Trophoblast cell (in vitro differentiated cells and primary cell): ENCODE measurements around the gene SFXN5.

Source experiments
- DNase-seq, 2 donors: peaks; one replicate each; pipeline ENCODE4 v3.0.0-alpha.2; 2016
- H2AFZ ChIP-seq: 2 replicates; pipeline ENCODE4 v1.6.1; 2013; ENCODE audit warnings: low read length, moderate library complexity, mild to moderate bottlenecking; ENCODE audit not compliant: insufficient read depth, poor library complexity
- H2AK5ac ChIP-seq: 2 replicates; pipeline ENCODE4 v1.6.1; 2013; ENCODE audit warnings: mild to moderate bottlenecking, low read length
- H2BK120ac ChIP-seq: 2 replicates; pipeline ENCODE4 v1.6.1; 2013; ENCODE audit warnings: low read length, mild to moderate bottlenecking, moderate library complexity; ENCODE audit not compliant: insufficient read depth, poor library complexity
- H2BK12ac ChIP-seq: 2 replicates; pipeline ENCODE4 v1.6.1; 2013; ENCODE audit warnings: mild to moderate bottlenecking, low read length, moderate library complexity
- H2BK5ac ChIP-seq: 2 replicates; pipeline ENCODE4 v1.6.1; 2013; ENCODE audit warnings: low read length, low read depth, moderate library complexity, mild to moderate bottlenecking; ENCODE audit not compliant: poor library complexity
- H3K14ac ChIP-seq: 2 replicates; pipeline ENCODE4 v1.6.1; 2013; ENCODE audit warnings: mild to moderate bottlenecking, low read length
- H3K18ac ChIP-seq: 2 replicates; pipeline ENCODE4 v1.6.1; 2013; ENCODE audit warnings: mild to moderate bottlenecking, low read length
- H3K23ac ChIP-seq: 2 replicates; pipeline ENCODE4 v1.6.1; 2013; ENCODE audit warnings: low read length
- H3K27ac ChIP-seq: 2 replicates; pipeline ENCODE4 v1.5.1; 2013; ENCODE audit warnings: low read depth, mild to moderate bottlenecking, inconsistent platforms, low read length, moderate library complexity
- H3K27me3 ChIP-seq: 2 replicates; pipeline ENCODE4 v1.6.1; 2013; ENCODE audit warnings: inconsistent platforms, mild to moderate bottlenecking, low read length, moderate library complexity; ENCODE audit not compliant: insufficient read depth
- H3K36me3 ChIP-seq, 2 experiments: 1 replicate in 1 of 2; 2 replicates in 1 of 2; pipeline ENCODE4 v1.6.1; 2013; ENCODE audit warnings: low read length in 2 of 2, mild to moderate bottlenecking in 2 of 2, moderate library complexity in 1 of 2; ENCODE audit not compliant: insufficient read depth in 2 of 2, control insufficient read depth in 1 of 2
- H3K4ac ChIP-seq: 2 replicates; pipeline ENCODE4 v1.6.1; 2013; ENCODE audit warnings: low read depth, mild to moderate bottlenecking, low read length, moderate library complexity
- H3K4me1 ChIP-seq, 2 experiments: 1 replicate in 1 of 2; 2 replicates in 1 of 2; pipeline ENCODE4 v1.6.1; 2013; ENCODE audit warnings: low read length in 2 of 2, mild to moderate bottlenecking in 2 of 2, moderate library complexity in 1 of 2; ENCODE audit not compliant: insufficient read depth in 2 of 2, control insufficient read depth in 1 of 2
- H3K4me2 ChIP-seq: 2 replicates; pipeline ENCODE4 v1.6.1; 2013; ENCODE audit warnings: inconsistent platforms, mild to moderate bottlenecking, low read length, moderate library complexity
- H3K4me3 ChIP-seq: 2 replicates; pipeline ENCODE4 v1.5.1; 2013; ENCODE audit warnings: mild to moderate bottlenecking, low read depth, low read length, inconsistent platforms
- H3K79me1 ChIP-seq: one replicate; pipeline ENCODE4 v1.6.1; 2013; ENCODE audit warnings: low read length
- H3K79me2 ChIP-seq: 2 replicates; pipeline ENCODE4 v1.6.1; 2013; ENCODE audit warnings: low read length, mild to moderate bottlenecking; ENCODE audit not compliant: control insufficient read depth, insufficient read depth, poor library complexity
- H3K9ac ChIP-seq: 2 replicates; pipeline ENCODE4 v1.6.1; 2013; ENCODE audit warnings: mild to moderate bottlenecking, low read length
- H3K9me3 ChIP-seq: 2 replicates; pipeline ENCODE4 v1.6.1; 2013; ENCODE audit warnings: low read depth, mild to moderate bottlenecking, control low read depth, inconsistent platforms, low read length; ENCODE audit not compliant: insufficient read depth
- H4K12ac ChIP-seq: 2 replicates; pipeline ENCODE4 v1.6.1; 2013; ENCODE audit warnings: low read depth, mild to moderate bottlenecking, low read length, moderate library complexity
- H4K8ac ChIP-seq: 2 replicates; pipeline ENCODE4 v1.6.1; 2013; ENCODE audit warnings: low read depth, mild to moderate bottlenecking, low read length, moderate library complexity
- H4K91ac ChIP-seq: one replicate; pipeline ENCODE4 v1.6.1; 2013; ENCODE audit warnings: low read depth, mild to moderate bottlenecking, low read length, moderate library complexity
- WGBS: extraction: QIAGEN DNeasy Blood & Tissue Kit; methylation state at CpG from one replicate; pipeline ENCODE4 v1.1.7; 2013; ENCODE audit warnings: missing lambda C conversion rate; ENCODE audit not compliant: insufficient read length, insufficient coverage; ENCODE audit errors: extremely low coverage; 5-methylcytosine and 5-hydroxymethylcytosine counted together

SFXN5 gene

DNA sequence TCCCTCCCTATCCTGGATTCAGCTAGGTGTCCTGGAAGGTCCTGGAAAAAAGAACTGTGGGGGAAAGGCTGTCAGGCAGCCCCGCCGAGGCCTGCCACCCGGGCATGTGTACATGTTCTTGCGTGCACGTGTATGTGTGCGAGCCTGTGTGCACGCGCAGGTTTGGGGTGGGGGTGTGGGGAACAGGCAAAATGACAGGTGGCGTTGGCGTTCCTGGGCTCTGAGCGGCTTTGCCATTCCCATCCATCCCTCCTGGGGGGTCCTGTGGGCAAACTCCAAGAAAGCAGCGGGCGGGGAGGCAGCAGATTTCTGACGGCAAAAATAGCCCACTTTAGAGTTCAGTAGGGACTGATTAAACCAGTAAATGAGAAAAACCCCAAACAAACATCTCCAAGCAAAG is 118.6 kb downstream of the SFXN5 start:
- no CpG with 5 or more reads among the region's 14 CpGs for WGBS
- Histone ChIP-seq H3K27me3 (no peaks in the 10 kb centered on the region), H4K8ac (no peak overlapping the region), H2AK5ac (no peak overlapping the region), H3K27ac (no peak overlapping the region), H3K14ac (no peak overlapping the region), H4K91ac (no peak overlapping the region), H3K4me3 (peak overlapping the region; percentile 31), H3K9ac (no peak overlapping the region), H3K36me3 (no peaks in the 10 kb centered on the region), H3K9me3 (no peaks in the 10 kb centered on the region), H2AFZ (no peak overlapping the region), H2BK5ac (no peak overlapping the region), H3K4me1 (peaks cover 11 to 19% of the 10 kb centered on the region in 2 experiments), H3K18ac (no peak overlapping the region), H3K79me1 (no peaks in the 10 kb centered on the region), H3K79me2 (no peaks in the 10 kb centered on the region), H4K12ac (no peak overlapping the region), H2BK120ac (no peak overlapping the region), H3K4me2 (no peak overlapping the region), H3K4ac (no peak overlapping the region), H3K23ac (no peak overlapping the region), H2BK12ac (no peak overlapping the region)
- no peak for DNase-seq

DNA sequence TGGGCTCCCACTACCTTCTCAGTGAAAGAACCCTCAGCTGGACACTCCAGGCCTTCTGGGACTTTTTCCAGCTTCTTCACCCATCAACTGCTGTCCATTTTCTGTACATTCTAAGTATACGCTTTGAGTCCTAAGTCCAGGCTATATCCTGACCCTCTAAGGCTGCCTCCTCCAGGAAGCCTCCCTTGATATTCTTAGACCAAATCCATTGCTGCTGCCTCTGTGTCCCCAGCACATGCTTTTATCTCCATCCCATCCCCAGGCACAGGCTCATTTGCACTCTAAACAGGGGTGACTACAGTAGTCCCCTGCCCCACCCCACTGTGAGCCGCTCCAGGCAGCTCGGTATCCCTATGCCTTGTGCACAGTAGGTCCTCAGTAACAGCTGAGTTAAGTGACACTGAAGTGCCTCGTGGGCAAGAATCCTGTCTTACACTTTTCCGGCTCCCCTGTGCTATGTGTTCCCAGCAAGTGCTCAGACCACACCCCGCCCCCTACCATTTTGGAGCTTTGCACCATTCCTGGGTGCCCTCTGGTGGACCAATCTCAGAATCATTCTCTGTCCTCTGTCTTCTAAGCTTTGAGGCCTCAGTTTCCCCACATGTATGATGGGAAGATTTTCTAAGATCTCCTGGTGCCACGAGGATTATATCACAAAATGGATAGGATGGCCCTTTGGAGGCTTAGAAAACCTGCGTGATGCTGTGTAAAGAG is 119.2 kb downstream of the SFXN5 start:
- Histone ChIP-seq H3K14ac (no peak overlapping the region), H2AFZ (no peak overlapping the region), H4K8ac (no peak overlapping the region)

DNA sequence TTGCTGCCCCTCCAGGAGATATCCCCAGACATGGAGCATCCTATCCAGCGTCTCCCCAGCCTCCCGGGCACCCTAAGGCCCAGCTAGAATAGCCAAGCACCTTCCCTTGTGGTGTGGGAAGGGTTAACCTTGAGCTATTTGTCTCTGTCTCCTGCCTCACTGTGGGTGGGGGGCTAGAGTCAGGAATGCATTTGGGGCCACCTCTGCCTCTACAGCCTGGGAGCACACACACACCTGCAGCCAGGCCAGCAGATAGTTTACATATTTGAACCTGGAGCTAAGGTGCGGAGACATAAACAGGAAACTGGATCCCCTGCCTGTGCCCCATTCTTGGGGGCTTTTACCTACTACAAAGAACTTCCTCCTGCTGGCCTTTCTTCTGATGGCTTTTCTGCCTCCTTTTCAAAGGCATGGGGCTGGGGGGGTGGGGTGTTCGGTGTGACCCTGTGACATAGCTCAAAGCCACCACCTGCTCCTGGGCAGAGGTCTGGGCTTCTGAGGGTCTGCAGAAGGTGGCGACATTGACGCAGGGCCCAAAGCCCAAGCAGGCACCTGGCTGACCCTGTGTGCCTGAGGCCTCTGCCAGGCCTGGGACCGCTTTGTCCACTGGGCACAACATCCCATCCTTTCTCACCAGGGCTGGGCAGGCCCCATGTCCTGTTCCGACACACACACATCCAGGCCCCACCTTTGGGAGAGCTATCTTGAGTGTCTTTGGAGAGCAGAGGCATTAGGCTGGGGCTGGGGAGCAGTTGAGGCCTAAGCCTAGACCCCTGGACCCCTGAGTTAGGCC is 120.0 kb downstream of the SFXN5 start:
- Histone ChIP-seq H2AFZ (no peak overlapping the region), H3K27me3 (no peaks in the 10 kb centered on the region), H4K12ac (no peak overlapping the region), H3K79me1 (no peaks in the 10 kb centered on the region), H3K9ac (no peak overlapping the region), H3K9me3 (peaks cover 1% of the 10 kb centered on the region), H3K4me2 (no peak overlapping the region), H2BK120ac (no peak overlapping the region), H3K36me3 (no peaks in the 10 kb centered on the region), H3K4ac (no peak overlapping the region), H2AK5ac (no peak overlapping the region), H3K18ac (no peak overlapping the region), H4K91ac (no peak overlapping the region), H3K27ac (no peak overlapping the region), H3K4me3 (no peak overlapping the region), H2BK5ac (no peak overlapping the region), H3K23ac (no peak overlapping the region), H3K79me2 (no peaks in the 10 kb centered on the region), H3K4me1 (peaks cover 11 to 19% of the 10 kb centered on the region in 2 experiments), H3K14ac (no peak overlapping the region), H4K8ac (no peak overlapping the region), H2BK12ac (no peak overlapping the region)
- WGBS = no CpG with 5 or more reads among the region's 8 CpGs
- DNase-seq = no peak

More for the DNA sequence above, 119.2 kb downstream of the SFXN5 start:
- H4K91ac ChIP-seq = no peak overlapping the region
- H3K4me1 ChIP-seq = peaks cover 11 to 19% of the 10 kb centered on the region in 2 experiments
- H3K27me3 ChIP-seq = no peaks in the 10 kb centered on the region
- no peak overlapping the region for H3K9ac ChIP-seq
- no peak for DNase-seq
- no peak overlapping the region for H3K4me2 ChIP-seq
- no peaks in the 10 kb centered on the region for H3K36me3 ChIP-seq
- H3K4ac ChIP-seq = no peak overlapping the region
- no CpG with 5 or more reads among the region's 8 CpGs for WGBS
- H2BK12ac ChIP-seq = no peak overlapping the region
- H4K12ac ChIP-seq = no peak overlapping the region
- H3K9me3 ChIP-seq = no peaks in the 10 kb centered on the region
- no peak overlapping the region for H3K4me3 ChIP-seq
- H3K18ac ChIP-seq = no peak overlapping the region
- no peak overlapping the region for H3K23ac ChIP-seq
- H3K27ac ChIP-seq = no peak overlapping the region
- H2BK120ac ChIP-seq = no peak overlapping the region
- no peak overlapping the region for H2BK5ac ChIP-seq
- H3K79me2 ChIP-seq = no peaks in the 10 kb centered on the region
- H3K79me1 ChIP-seq = no peaks in the 10 kb centered on the region
- H2AK5ac ChIP-seq = no peak overlapping the region

DNA sequence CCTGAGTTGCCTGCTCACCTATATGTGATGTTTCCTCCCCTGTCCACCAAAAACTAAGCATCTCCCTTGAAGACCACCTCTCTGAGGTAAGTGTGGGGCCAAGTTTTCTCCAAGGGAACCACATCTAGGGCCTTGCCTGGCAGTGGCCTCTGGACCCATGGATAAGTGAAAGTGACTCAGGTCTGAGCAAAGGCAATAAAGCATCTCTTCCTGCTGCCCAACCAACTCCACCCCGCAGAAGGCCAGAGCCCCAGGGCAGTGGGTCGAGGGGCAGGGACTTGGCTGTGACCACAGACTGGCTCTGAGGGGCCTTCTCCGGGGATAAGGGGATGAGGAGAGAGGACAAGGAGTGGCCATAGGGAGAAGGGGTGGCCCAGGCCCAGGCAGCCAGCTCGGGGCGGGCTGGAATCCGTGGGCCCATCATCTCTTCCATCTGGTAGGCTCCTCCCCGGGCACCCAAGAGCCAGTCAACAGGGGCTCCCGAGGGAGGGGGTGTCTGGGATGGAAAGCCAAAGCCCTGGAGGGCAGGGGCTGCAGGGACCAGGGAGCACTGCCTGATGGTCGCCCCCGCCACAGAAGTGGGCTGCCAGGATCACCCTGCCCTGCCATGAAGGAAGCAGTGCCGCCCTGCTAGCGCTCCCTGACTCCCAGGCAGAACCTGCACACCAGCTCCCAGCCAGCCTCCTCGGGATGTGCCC is 120.8 kb downstream of the SFXN5 start:
- Histone ChIP-seq H3K79me1 (no peaks in the 10 kb centered on the region), H3K27ac (no peak overlapping the region), H3K79me2 (no peaks in the 10 kb centered on the region), H3K4me1 (peaks cover 11 to 19% of the 10 kb centered on the region in 2 experiments), H2BK5ac (no peak overlapping the region), H3K14ac (no peak overlapping the region), H2BK120ac (peak overlapping the region; percentile 10), H3K4ac (no peak overlapping the region), H3K4me3 (no peak overlapping the region), H3K36me3 (no peaks in the 10 kb centered on the region), H3K18ac (no peak overlapping the region), H3K23ac (no peak overlapping the region), H4K12ac (no peak overlapping the region), H3K4me2 (no peak overlapping the region), H3K9ac (no peak overlapping the region), H3K27me3 (no peaks in the 10 kb centered on the region), H4K91ac (no peak overlapping the region), H2BK12ac (peak overlapping the region; percentile 44), H2AFZ (no peak overlapping the region), H4K8ac (no peak overlapping the region), H3K9me3 (peaks cover 2% of the 10 kb centered on the region), H2AK5ac (no peak overlapping the region)
- WGBS = no CpG with 5 or more reads among the region's 13 CpGs
- DNase-seq = no peak
